ENCODE results near the gene GAS5. TPM values are rescaled to one million over a fixed set of nuclear protein-coding genes. Genes with fewer than 3 reads are reported as not detected.

Gene GAS5
- 701 and 722 TPM in 2 replicates for total RNA-seq

GRCh38 chr1:173867753-173868265 is at the start of gene GAS5:
GAS5 (minus strand) TSS chr1:173867989.
- POLR2A ChIA-PET = interaction anchor here (0.6 to 3.1 kb wide), 51 partner anchors 8 to 1687 kb away, joined by 3 to 49 read pairs (median 4); partner anchors contain the start of genes CACYBP, CENPL, DARS2 and KLHL20
- H3K27ac Mint-ChIP-seq = peak within 1 kb of the TSS; percentile 97
- TF ChIP-seq CTCF (IDR thresholded peaks at IDR 0.05) = no peak
- H3K9me3 Mint-ChIP-seq = no peaks in the 10 kb centered on the region
- peak within 1 kb of the TSS; percentile 97 for H3K4me3 Mint-ChIP-seq
- peaks cover 79% of the 10 kb centered on the region for H3K4me1 Mint-ChIP-seq
- no peaks in the 10 kb centered on the region for H3K27me3 Mint-ChIP-seq
- CTCF ChIA-PET = interaction anchor here (1.1 kb wide), 1 partner anchor 438 kb away, joined by 3 read pairs; no protein-coding TSS in a partner anchor
- peaks cover 70% of the 10 kb centered on the region for H3K36me3 Mint-ChIP-seq (ENCODE audit: low read depth)
- ATAC-seq (ENCODE audit: low read depth) = peak; percentile 80
- intact Hi-C loops (cut with micrococcal nuclease) = loop anchor here (1.0 to 10.0 kb wide), 11 partner anchors 44 to 1335 kb away; partner anchors contain the start of genes CACYBP, CENPL, DARS2 and KLHL20
- DNase-seq = peak; percentile 95

- TF ChIP-seq CTCF (IDR thresholded peaks at IDR 0.05) = no peak
- POLR2A ChIA-PET = no interaction called here
- CTCF ChIA-PET = no interaction called here
Observed at GRCh38 chr1:173917149-173917548, 49.4 kb upstream of the GAS5 start, which contains the start of gene SERPINC1. SERPINC1 (minus strand) TSS chr1:173917327; CDS start chr1:173917259, 68 bp downstream.

GRCh38 chr1:173916667-173917066 is 48.9 kb upstream of the GAS5 start:
- TF ChIP-seq CTCF (IDR thresholded peaks at IDR 0.05) = no peak
- no peaks in the 10 kb centered on the region for H3K4me1 Mint-ChIP-seq
- H3K4me3 Mint-ChIP-seq = no peak overlapping the region
- ChIA-PET POLR2A (no interaction called here), CTCF (no interaction called here)
- no peaks in the 10 kb centered on the region for H3K9me3 Mint-ChIP-seq
- intact Hi-C loops (cut with micrococcal nuclease) = no loop called here
- H3K27ac Mint-ChIP-seq = no peak overlapping the region
- no peaks in the 10 kb centered on the region for H3K27me3 Mint-ChIP-seq
- no peaks in the 10 kb centered on the region for H3K36me3 Mint-ChIP-seq (ENCODE audit: low read depth)
- no peak for ATAC-seq (ENCODE audit: low read depth)
- no peak for DNase-seq

More at GRCh38 chr1:173917149-173917548, 49.4 kb upstream of the GAS5 start, which contains the start of gene SERPINC1:
- H3K27ac Mint-ChIP-seq = no peak within 1 kb of the TSS
- H3K4me3 Mint-ChIP-seq = no peak within 1 kb of the TSS
- intact Hi-C loops (cut with micrococcal nuclease) = no loop called here
- H3K36me3 Mint-ChIP-seq (ENCODE audit: low read depth) = no peaks in the 10 kb centered on the region
- H3K4me1 Mint-ChIP-seq = no peaks in the 10 kb centered on the region
- ATAC-seq (ENCODE audit: low read depth) (no peak), DNase-seq (no peak)
- H3K27me3 Mint-ChIP-seq = no peaks in the 10 kb centered on the region
- H3K9me3 Mint-ChIP-seq = no peaks in the 10 kb centered on the region

GRCh38 chr1:173915596-173915995 is 47.8 kb upstream of the GAS5 start:
- Mint-ChIP-seq H3K27me3 (no peaks in the 10 kb centered on the region), H3K27ac (no peak overlapping the region), H3K36me3 (ENCODE audit: low read depth) (no peaks in the 10 kb centered on the region), H3K4me1 (no peaks in the 10 kb centered on the region), H3K9me3 (no peaks in the 10 kb centered on the region), H3K4me3 (no peak overlapping the region)
- no peak for TF ChIP-seq CTCF (IDR thresholded peaks at IDR 0.05)
- ATAC-seq (ENCODE audit: low read depth) (no peak), DNase-seq (no peak)
- intact Hi-C loops (cut with micrococcal nuclease) = no loop called here
- CTCF ChIA-PET = no interaction called here
- POLR2A ChIA-PET = no interaction called here

- no peaks in the 10 kb centered on the region for H3K9me3 Mint-ChIP-seq
- no peak for TF ChIP-seq CTCF (IDR thresholded peaks at IDR 0.05)
- no peak overlapping the region for H3K4me3 Mint-ChIP-seq
- H3K4me1 Mint-ChIP-seq = no peaks in the 10 kb centered on the region
- CTCF ChIA-PET = interaction anchor here (0.8 to 1.0 kb wide), 2 partner anchors 9 to 19 kb away, joined by 3 read pairs; no protein-coding TSS in a partner anchor
- no peaks in the 10 kb centered on the region for H3K27me3 Mint-ChIP-seq
- peaks cover 2% of the 10 kb centered on the region for H3K36me3 Mint-ChIP-seq (ENCODE audit: low read depth)
- H3K27ac Mint-ChIP-seq = no peak overlapping the region
- no peak for ATAC-seq (ENCODE audit: low read depth)
- DNase-seq = no peak
- intact Hi-C loops (cut with micrococcal nuclease) = no loop called here
- POLR2A ChIA-PET = no interaction called here
Observed at GRCh38 chr1:173914366-173914871, 46.6 kb upstream of the GAS5 start.
